GM12873 (cell line): ENCODE results near the gene RNH1.

ENCODE experiments used
- CTCF ChIP-seq: IDR thresholded peaks from 2 replicates; pipeline ENCODE4 v1.5.1; 2012; ENCODE audit warnings: low read depth, mild to moderate bottlenecking, moderate library complexity, low read length, control low read depth; ENCODE audit not compliant: insufficient read depth; ENCODE audit errors: missing control alignments

Gene RNH1

GRCh38 chr11:459511-460220 lies 47.4 kb downstream of the RNH1 start:
- no peak for TF ChIP-seq CTCF

GRCh38 chr11:457111-457760 lies 49.8 kb downstream of the RNH1 start:
- TF ChIP-seq CTCF: no peak

- no peak for TF ChIP-seq CTCF
These were observed 50.5 kb downstream of the RNH1 start for GRCh38 chr11:456533-456932.

GRCh38 chr11:455566-456147 lies 51.4 kb downstream of the RNH1 start:
- TF ChIP-seq CTCF: no peak

GRCh38 chr11:454801-455565 lies 52.1 kb downstream of the RNH1 start:
- TF ChIP-seq CTCF: no peak

- no peak for TF ChIP-seq CTCF
These were observed 53.0 kb downstream of the RNH1 start for GRCh38 chr11:454043-454442.

GRCh38 chr11:453564-453963 lies 53.5 kb downstream of the RNH1 start:
- TF ChIP-seq CTCF: no peak
